Measurements from ENCODE around the gene CWC25.
A peak's percentile ranks its signal among the peaks of the same experiment; 100 is the strongest.

The CWC25 gene

DNA sequence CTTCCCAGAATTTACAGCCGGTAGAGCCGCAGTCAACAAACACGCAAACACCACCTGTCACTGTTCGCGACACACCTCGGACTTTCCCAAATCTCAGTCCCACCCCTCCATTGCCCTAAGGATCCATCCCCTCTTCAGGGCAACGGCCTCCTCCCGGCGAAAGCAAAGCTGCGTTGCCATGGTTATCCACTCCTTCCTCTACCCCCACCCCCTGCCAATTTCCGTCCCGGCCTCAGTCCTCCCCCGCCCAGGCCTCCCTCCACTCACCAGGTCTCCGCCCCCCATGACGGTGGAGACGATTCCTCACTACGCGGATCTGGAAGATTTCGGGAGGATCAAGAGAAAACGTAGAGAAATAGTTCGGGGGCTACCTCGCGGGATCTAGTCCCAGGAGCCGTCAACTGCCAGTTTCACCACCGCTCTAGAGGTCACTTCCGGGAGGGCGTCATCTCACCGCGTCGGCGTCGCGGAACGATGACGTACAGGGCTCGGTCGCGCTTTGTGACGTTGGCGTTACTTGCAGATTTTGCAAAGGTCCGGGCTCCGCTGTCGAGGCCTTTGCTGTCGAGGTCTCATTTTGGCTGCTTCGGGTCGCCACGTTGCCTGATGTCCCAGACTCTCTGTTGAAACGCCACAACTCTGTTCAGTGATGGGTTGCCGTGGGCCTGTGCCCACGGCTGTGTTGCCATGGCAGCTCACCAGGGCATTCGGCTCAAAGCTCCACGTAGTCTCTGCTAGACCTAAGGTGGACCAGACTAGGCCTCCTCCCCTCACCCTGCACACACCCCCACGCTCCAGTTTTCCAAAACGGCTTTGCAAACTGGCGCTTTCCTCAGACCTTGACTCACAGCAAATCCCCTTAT is at the start of gene CWC25:
Gene CWC25, minus strand, starts transcription at position 423 of the 863 bp plus-strand sequence. Its CDS starts 138 bp downstream, at position 285.
- CTCF ChIA-PET, result no interaction called here
- H3K27ac ChIP-seq, result peak within 1 kb of the TSS; percentile 91
- DNase-seq (ENCODE audit: low spot score), result peak; percentile 89
- TF ChIP-seq, protein P1, sequence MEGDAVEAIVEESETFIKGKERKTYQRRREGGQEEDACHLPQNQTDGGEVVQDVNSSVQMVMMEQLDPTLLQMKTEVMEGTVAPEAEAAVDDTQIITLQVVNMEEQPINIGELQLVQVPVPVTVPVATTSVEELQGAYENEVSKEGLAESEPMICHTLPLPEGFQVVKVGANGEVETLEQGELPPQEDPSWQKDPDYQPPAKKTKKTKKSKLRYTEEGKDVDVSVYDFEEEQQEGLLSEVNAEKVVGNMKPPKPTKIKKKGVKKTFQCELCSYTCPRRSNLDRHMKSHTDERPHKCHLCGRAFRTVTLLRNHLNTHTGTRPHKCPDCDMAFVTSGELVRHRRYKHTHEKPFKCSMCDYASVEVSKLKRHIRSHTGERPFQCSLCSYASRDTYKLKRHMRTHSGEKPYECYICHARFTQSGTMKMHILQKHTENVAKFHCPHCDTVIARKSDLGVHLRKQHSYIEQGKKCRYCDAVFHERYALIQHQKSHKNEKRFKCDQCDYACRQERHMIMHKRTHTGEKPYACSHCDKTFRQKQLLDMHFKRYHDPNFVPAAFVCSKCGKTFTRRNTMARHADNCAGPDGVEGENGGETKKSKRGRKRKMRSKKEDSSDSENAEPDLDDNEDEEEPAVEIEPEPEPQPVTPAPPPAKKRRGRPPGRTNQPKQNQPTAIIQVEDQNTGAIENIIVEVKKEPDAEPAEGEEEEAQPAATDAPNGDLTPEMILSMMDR (conservative IDR thresholded peaks at IDR 0.05; ENCODE audit: low read depth), result no peak
- POLR2A ChIA-PET (ENCODE audit: low non-redundant PET), result interaction anchor here (0.9 to 1.1 kb wide), 2 partner anchors 57 to 76 kb away, joined by 3 to 7 read pairs; no protein-coding TSS in a partner anchor

GRCh38 chr17:38873640-38874380 is 48.7 kb upstream of the CWC25 start:
- TF ChIP-seq, protein P1 (conservative IDR thresholded peaks at IDR 0.05; ENCODE audit: low read depth), result no peak
- ChIA-PET POLR2A (ENCODE audit: low non-redundant PET) (interaction anchor here (0.6 kb wide), 1 partner anchor 910 kb away, joined by 4 read pairs; no protein-coding TSS in a partner anchor), CTCF (no interaction called here)
- H3K27ac ChIP-seq, result peak overlapping the region; percentile 98
- no peak for DNase-seq (ENCODE audit: low spot score)

GRCh38 chr17:38872671-38873385 is 47.7 kb upstream of the CWC25 start:
- CTCF ChIA-PET, result interaction anchor here (0.8 kb wide), 1 partner anchor 37 kb away, joined by 4 read pairs; no protein-coding TSS in a partner anchor
- POLR2A ChIA-PET (ENCODE audit: low non-redundant PET), result interaction anchor here (1.0 kb wide), 1 partner anchor 9 kb away, joined by 3 read pairs; no protein-coding TSS in a partner anchor
- TF ChIP-seq, protein P1 (conservative IDR thresholded peaks at IDR 0.05; ENCODE audit: low read depth), result no peak
- no peak for DNase-seq (ENCODE audit: low spot score)
- H3K27ac ChIP-seq, result peak overlapping the region; percentile 98

- TF ChIP-seq, protein P1 (conservative IDR thresholded peaks at IDR 0.05; ENCODE audit: low read depth), result no peak
- no peak for DNase-seq (ENCODE audit: low spot score)
- POLR2A ChIA-PET (ENCODE audit: low non-redundant PET), result interaction anchor here (1.0 kb wide), 1 partner anchor 9 kb away, joined by 3 read pairs; no protein-coding TSS in a partner anchor
- CTCF ChIA-PET, result no interaction called here
- peak overlapping the region; percentile 98 for H3K27ac ChIP-seq
Observed at GRCh38 chr17:38872027-38872511, 46.9 kb upstream of the CWC25 start.

GRCh38 chr17:38871247-38872015 is 46.3 kb upstream of the CWC25 start:
- POLR2A ChIA-PET (ENCODE audit: low non-redundant PET), result interaction anchor here (0.5 to 0.9 kb wide), 3 partner anchors 8 to 828 kb away, joined by 3 to 4 read pairs (median 4); no protein-coding TSS in a partner anchor
- DNase-seq (ENCODE audit: low spot score), result peak; percentile 88
- TF ChIP-seq, protein P1 (conservative IDR thresholded peaks at IDR 0.05; ENCODE audit: low read depth), result no peak; the same call in 1 of the 2 replicates
- peak overlapping the region; percentile 98 for H3K27ac ChIP-seq
- CTCF ChIA-PET, result interaction anchor here (0.7 kb wide), 1 partner anchor 440 kb away, joined by 3 read pairs; no protein-coding TSS in a partner anchor

Measured in RWPE1 (cell line).